Measurements from ENCODE around the gene AFMID. TPM values are rescaled to one million over a fixed set of nuclear protein-coding genes. Genes with fewer than 3 reads are reported as not detected.

Gene AFMID
- total RNA-seq, 1 donor from 2014 or later: 38.6 TPM

- no peak for DNase-seq
- H3K27me3 ChIP-seq (ENCODE audit: low read depth): no peaks in the 10 kb centered on the region
- H3K27ac ChIP-seq: no peak overlapping the region
- H3K9me3 ChIP-seq: no peaks in the 10 kb centered on the region
- peaks cover 35% of the 10 kb centered on the region for H3K4me1 ChIP-seq
- intact Hi-C loops (cut with DNase I): no loop called here
- H3K4me3 ChIP-seq: no peak overlapping the region
- no peaks in the 10 kb centered on the region for H3K36me3 ChIP-seq
- no peak for ATAC-seq
- TF ChIP-seq CTCF (IDR thresholded peaks at IDR 0.05): no peak
Measured at GRCh38 chr17:78249818-78250806, 63.0 kb downstream of the AFMID start.

GRCh38 chr17:78250891-78251772 is 64.0 kb downstream of the AFMID start:
- peaks cover 44% of the 10 kb centered on the region for H3K4me1 ChIP-seq
- no peaks in the 10 kb centered on the region for H3K27me3 ChIP-seq (ENCODE audit: low read depth)
- TF ChIP-seq CTCF (IDR thresholded peaks at IDR 0.05): peak; percentile 100
- intact Hi-C loops (cut with DNase I): no loop called here
- no peak overlapping the region for H3K4me3 ChIP-seq
- H3K9me3 ChIP-seq: no peaks in the 10 kb centered on the region
- DNase-seq (peak; percentile 92), ATAC-seq (peak; percentile 85 to 92)
- no peak overlapping the region for H3K27ac ChIP-seq
- H3K36me3 ChIP-seq: no peaks in the 10 kb centered on the region

- intact Hi-C loops (cut with DNase I): no loop called here
- Histone ChIP-seq H3K36me3 (no peaks in the 10 kb centered on the region), H3K4me1 (peaks cover 50% of the 10 kb centered on the region), H3K4me3 (no peak overlapping the region), H3K27me3 (ENCODE audit: low read depth) (no peaks in the 10 kb centered on the region), H3K27ac (no peak overlapping the region), H3K9me3 (no peaks in the 10 kb centered on the region)
- no peak for ATAC-seq
- no peak for TF ChIP-seq CTCF (IDR thresholded peaks at IDR 0.05)
- no peak for DNase-seq
Measured at GRCh38 chr17:78251773-78252103, 64.6 kb downstream of the AFMID start.

GRCh38 chr17:78252111-78252634 is 65.0 kb downstream of the AFMID start:
- Histone ChIP-seq H3K9me3 (no peaks in the 10 kb centered on the region), H3K27ac (no peak overlapping the region), H3K36me3 (no peaks in the 10 kb centered on the region), H3K4me1 (peaks cover 55% of the 10 kb centered on the region), H3K27me3 (ENCODE audit: low read depth) (no peaks in the 10 kb centered on the region), H3K4me3 (no peak overlapping the region)
- peak in 1 of 2 donors; percentile 8 for ATAC-seq
- no peak for DNase-seq
- no peak for TF ChIP-seq CTCF (IDR thresholded peaks at IDR 0.05)
- intact Hi-C loops (cut with DNase I): no loop called here

Data from lower lobe of right lung (tissue), 2 donors.